CD4-positive, alpha-beta T cell (primary cell): ENCODE measurements around the gene ZNF778. TPM values are rescaled to one million over a fixed set of nuclear protein-coding genes. Genes with fewer than 3 reads are reported as not detected.
"Not testable (repeated sequence)": the region's sequence is repeated elsewhere in the genome, so short reads cannot be mapped to it uniquely, and the experiment has no call there.

Experiments
- ATAC-seq: fragments of 200-7000 bp; cut with Tn5 transposase; one replicate; pipeline ENCODE4 v1.10.0; 2022; ENCODE audit warnings: mild to moderate bottlenecking; ENCODE audit not compliant: poor library complexity
- CTCF ChIA-PET: fragments of 350-600 bp; sonication (Branson Sonifier 250); formaldehyde crosslinking; loops from one replicate; lab custom pipeline; 2021; ENCODE audit warnings: antibody characterized with exemption, inconsistent platforms; lab: Charles Lee
- POLR2A ChIA-PET: fragments of 350-600 bp; sonication (Branson Sonifier 250); formaldehyde crosslinking; loops from one replicate; lab custom pipeline; 2021; ENCODE audit warnings: antibody characterized with exemption, inconsistent platforms; lab: Charles Lee
- DNase-seq, 14 experiments: peaks; one replicate each; pipeline ENCODE4 v3.0.0-alpha.2; 2013 to 2020; ENCODE audit warnings: mixed read lengths in 2 of 14
- H3K27ac ChIP-seq, 2 donors: one replicate each; pipeline versions ENCODE4 v1.5.1 to v1.7.0; 2013; ENCODE audit warnings: low read length in 2 of 2, low read depth in 1 of 2, mild to moderate bottlenecking in 1 of 2
- H3K27me3 ChIP-seq, 2 experiments: 1 replicate in 1 of 2; 2 replicates in 1 of 2; pipeline versions ENCODE4 v1.6.1 to v1.7.0; 2013; ENCODE audit warnings: low read length in 2 of 2, control low read depth in 1 of 2, mild to moderate bottlenecking in 1 of 2, moderate library complexity in 1 of 2; ENCODE audit not compliant: insufficient read depth in 2 of 2, control insufficient read depth in 1 of 2
- H3K36me3 ChIP-seq: one replicate; pipeline ENCODE4 v1.6.1; 2013; ENCODE audit warnings: low read length, control low read depth; ENCODE audit not compliant: insufficient read depth
- H3K4me1 ChIP-seq: one replicate; pipeline ENCODE4 v1.6.1; 2013; ENCODE audit warnings: low read length, control low read depth; ENCODE audit not compliant: insufficient read depth
- H3K4me3 ChIP-seq: one replicate; pipeline ENCODE4 v1.5.1; 2013; ENCODE audit warnings: mild to moderate bottlenecking, low read length, moderate library complexity
- H3K9me3 ChIP-seq, 2 experiments: 1 replicate in 1 of 2; 2 replicates in 1 of 2; pipeline versions ENCODE4 v1.6.1 to v1.7.0; 2013; ENCODE audit warnings: low read length in 2 of 2, mild to moderate bottlenecking in 2 of 2, control low read depth in 1 of 2, moderate library complexity in 1 of 2; ENCODE audit not compliant: control insufficient read depth in 1 of 2, insufficient read depth in 1 of 2
- H3K27ac Mint-ChIP-seq: one replicate; pipeline ENCODE4 v1.8.0; 2020; ENCODE audit warnings: mixed read lengths
- H3K27me3 Mint-ChIP-seq: one replicate; pipeline ENCODE4 v1.8.0; 2021; ENCODE audit warnings: mixed read lengths
- H3K36me3 Mint-ChIP-seq: one replicate; pipeline ENCODE4 v1.8.0; 2021; ENCODE audit warnings: low read depth, mixed read lengths
- H3K4me1 Mint-ChIP-seq: one replicate; pipeline ENCODE4 v1.8.0; 2021; ENCODE audit warnings: low read depth, mixed read lengths
- H3K4me3 Mint-ChIP-seq: one replicate; pipeline ENCODE4 v1.8.0; 2020; ENCODE audit warnings: mild to moderate bottlenecking, mixed read lengths
- H3K9me3 Mint-ChIP-seq: one replicate; pipeline ENCODE4 v1.8.0; 2020; ENCODE audit warnings: mixed read lengths
- CTCF ChIP-seq: fragments of 200-600 bp; IDR thresholded peaks from one replicate; pipeline ENCODE4 v1.8.0; 2022; ENCODE audit warnings: antibody characterized with exemption, mild to moderate bottlenecking
- intact Hi-C, 2 experiments: fragments of 100-400 bp; cut with DNase I in 1 of 2; cut with micrococcal nuclease in 1 of 2; formaldehyde crosslinking; loops; one replicate each; pipeline versions ENCODE4 v1.15.1 to v1.9.0; 2023 to 2025; cut with DNase I, micrococcal nuclease
- total RNA-seq, 174 experiments: library from RNA in 2 of 174; stranded (reverse) in 2 of 174; gene quantifications; one replicate each; pipeline ENCODE4 v1.2.3 and lab custom pipeline; 2021 to 2026

The ZNF778 gene
- total RNA-seq, 2 experiments from 2014 or later = 4.0 to 6.7 TPM

GRCh38 chr16:89191901-89192185 lies 25.7 kb upstream of the ZNF778 start:
- CTCF ChIA-PET = no interaction called here
- Histone ChIP-seq H3K27me3 (no peaks in the 10 kb centered on the region), H3K4me1 (peaks cover 18% of the 10 kb centered on the region), H3K9me3 (peaks cover 0 to 22% of the 10 kb centered on the region in 2 experiments), H3K4me3 (no peak overlapping the region), H3K27ac (no peak overlapping the region), H3K36me3 (no peaks in the 10 kb centered on the region)
- Mint-ChIP-seq H3K4me1 (peaks cover 4% of the 10 kb centered on the region), H3K27me3 (no peaks in the 10 kb centered on the region), H3K9me3 (no peaks in the 10 kb centered on the region), H3K4me3 (no peak overlapping the region), H3K27ac (no peak overlapping the region), H3K36me3 (no peaks in the 10 kb centered on the region)
- no peak for ATAC-seq
- POLR2A ChIA-PET = no interaction called here
- DNase-seq = no peak
- intact Hi-C loops = loop anchor here (1.0 to 5.0 kb wide), 4 partner anchors 21 to 740 kb away; partner anchors contain the start of genes CDH15 (in 1 of the 2), ZFPM1 (in 1 of the 2) and ZNF778 (in 1 of the 2)
- TF ChIP-seq CTCF = no peak

DNA sequence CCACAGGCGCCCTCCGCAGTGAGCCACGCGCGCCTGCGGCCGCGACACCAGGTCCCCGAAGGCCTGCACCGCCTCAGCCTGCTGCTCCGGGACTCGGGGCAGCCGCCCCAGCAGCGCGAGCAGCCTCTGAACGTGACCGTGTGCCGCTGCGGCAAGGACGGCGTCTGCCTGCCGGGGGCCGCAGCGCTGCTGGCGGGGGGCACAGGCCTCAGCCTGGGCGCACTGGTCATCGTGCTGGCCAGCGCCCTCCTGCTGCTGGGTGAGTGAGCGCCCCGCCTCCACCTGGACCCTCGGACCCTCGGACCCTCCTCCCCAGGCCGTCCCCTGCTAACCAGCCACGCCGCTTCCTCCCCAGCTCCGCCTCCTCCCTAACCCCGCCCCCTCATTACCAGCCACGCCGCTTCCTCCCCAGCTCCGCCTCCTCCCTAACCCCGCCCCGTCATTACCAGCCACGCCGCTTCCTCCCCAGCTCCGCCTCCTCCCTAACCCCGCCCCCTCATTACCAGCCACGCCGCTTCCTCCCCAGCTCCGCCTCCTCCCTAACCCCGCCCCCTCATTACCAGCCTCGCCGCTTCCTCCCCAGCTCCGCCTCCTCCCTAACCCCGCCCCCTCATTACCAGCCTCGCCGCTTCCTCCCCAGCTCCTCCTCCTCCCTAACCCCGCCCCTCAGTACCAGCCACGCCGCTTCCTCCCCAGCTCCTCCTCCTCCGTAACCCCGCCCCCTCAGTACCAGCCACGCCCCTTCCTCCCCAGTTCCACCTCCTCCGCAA lies 25.1 kb upstream of the ZNF778 start:
- ChIA-PET CTCF (interaction anchor here (0.7 kb wide), 1 partner anchor 25 kb away, joined by 3 read pairs; the partner anchor contains the start of gene ZNF778), POLR2A (interaction anchor here (0.7 to 1.5 kb wide), 5 partner anchors 10 to 77 kb away, joined by 3 to 6 read pairs (median 4); partner anchors contain the start of genes CDH15 and ZNF778)
- ATAC-seq = peak; percentile 74
- not testable (repeated sequence) for H3K27me3 ChIP-seq, H3K27ac Mint-ChIP-seq, H3K27ac ChIP-seq, H3K4me3 Mint-ChIP-seq, H3K36me3 Mint-ChIP-seq, H3K9me3 Mint-ChIP-seq, H3K27me3 Mint-ChIP-seq, H3K4me1 Mint-ChIP-seq, H3K36me3 ChIP-seq
- Histone ChIP-seq H3K9me3 (peaks cover 0 to 18% of the 10 kb centered on the region in 2 experiments), H3K4me1 (peaks cover 18% of the 10 kb centered on the region), H3K4me3 (peak overlapping the region; percentile 16)
- DNase-seq = peak in 13 of 14 experiments; percentile 32 to 92 (median 75)
- intact Hi-C loops = loop anchor here (1.0 to 5.0 kb wide), 4 partner anchors 21 to 740 kb away; partner anchors contain the start of genes CDH15 (in 1 of the 2), ZFPM1 (in 1 of the 2) and ZNF778 (in 1 of the 2)

DNA sequence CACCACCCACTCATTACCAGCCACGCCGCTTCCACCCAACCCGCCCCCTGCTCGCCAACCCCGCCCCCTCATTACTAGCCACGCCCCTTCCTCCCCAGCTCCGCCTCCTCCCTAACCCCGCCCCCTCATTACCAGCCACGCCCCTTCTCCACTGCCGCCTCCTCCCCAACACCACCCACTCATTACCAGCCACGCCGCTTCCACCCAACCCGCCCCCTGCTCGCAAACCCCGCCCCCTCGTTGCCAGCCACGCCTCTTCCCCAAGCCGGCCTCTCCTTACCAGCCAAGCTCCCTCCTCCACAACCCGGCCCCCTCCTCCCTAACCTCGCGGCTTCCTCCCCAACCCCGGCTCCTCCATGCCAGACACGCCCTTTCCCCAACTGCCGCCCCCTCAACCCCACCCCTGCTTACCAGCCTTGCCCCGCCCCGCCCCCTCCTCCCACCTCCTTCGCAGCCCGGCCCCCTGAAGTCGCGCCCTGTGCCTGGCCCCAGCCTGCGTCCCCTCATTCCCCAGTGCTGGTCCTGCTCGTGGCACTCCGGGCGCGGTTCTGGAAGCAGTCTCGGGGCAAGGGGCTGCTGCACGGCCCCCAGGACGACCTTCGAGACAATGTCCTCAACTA lies 24.4 kb upstream of the ZNF778 start:
- ChIA-PET CTCF (interaction anchor here (0.7 kb wide), 1 partner anchor 24 kb away, joined by 3 read pairs; the partner anchor contains the start of gene ZNF778), POLR2A (interaction anchor here (0.7 to 1.5 kb wide), 5 partner anchors 10 to 78 kb away, joined by 3 to 6 read pairs (median 4); partner anchors contain the start of genes CDH15 and ZNF778)
- no peak overlapping the region for H3K27ac Mint-ChIP-seq
- Histone ChIP-seq H3K27ac (no peak overlapping the region), H3K27me3 (no peaks in the 10 kb centered on the region), H3K4me3 (no peak overlapping the region), H3K36me3 (no peaks in the 10 kb centered on the region), H3K9me3 (peaks cover 0 to 12% of the 10 kb centered on the region in 2 experiments), H3K4me1 (peaks cover 18% of the 10 kb centered on the region)
- DNase-seq (peak in 7 of 14 experiments; percentile 26 to 80 (median 56)), ATAC-seq (peak; percentile 50)
- no peak for TF ChIP-seq CTCF
- peaks cover 5% of the 10 kb centered on the region for H3K27me3 Mint-ChIP-seq
- intact Hi-C loops = loop anchor here (1.0 to 5.0 kb wide), 4 partner anchors 22 to 741 kb away; partner anchors contain the start of genes CDH15 (in 1 of the 2), ZFPM1 (in 1 of the 2) and ZNF778 (in 1 of the 2)
- H3K4me1 Mint-ChIP-seq = peaks cover 4% of the 10 kb centered on the region
- H3K9me3 Mint-ChIP-seq = no peaks in the 10 kb centered on the region
- no peak overlapping the region for H3K4me3 Mint-ChIP-seq
- no peaks in the 10 kb centered on the region for H3K36me3 Mint-ChIP-seq
